ENCODE data around the gene AFG3L2.

DNA sequence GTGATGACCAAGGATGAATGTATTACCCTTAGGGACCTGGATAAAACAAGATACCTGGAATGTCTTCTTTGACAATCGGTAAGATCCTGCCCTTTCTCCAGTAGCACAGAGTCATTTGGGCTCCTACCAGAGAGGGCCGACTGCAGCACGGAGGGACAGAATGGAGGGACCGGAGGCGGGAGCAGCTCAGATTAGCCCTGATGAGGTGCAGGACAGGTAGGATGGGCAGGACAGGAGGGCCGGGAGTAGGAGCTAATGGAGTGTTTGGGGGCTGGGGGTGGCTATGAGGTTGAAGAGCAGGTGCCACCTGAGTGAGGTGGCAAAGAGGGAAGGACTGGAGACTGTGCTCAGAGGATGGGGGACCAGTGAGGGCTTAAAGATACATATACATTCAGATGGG is 20.8 kb upstream of the AFG3L2 start:
- TF ChIP-seq, protein P1, sequence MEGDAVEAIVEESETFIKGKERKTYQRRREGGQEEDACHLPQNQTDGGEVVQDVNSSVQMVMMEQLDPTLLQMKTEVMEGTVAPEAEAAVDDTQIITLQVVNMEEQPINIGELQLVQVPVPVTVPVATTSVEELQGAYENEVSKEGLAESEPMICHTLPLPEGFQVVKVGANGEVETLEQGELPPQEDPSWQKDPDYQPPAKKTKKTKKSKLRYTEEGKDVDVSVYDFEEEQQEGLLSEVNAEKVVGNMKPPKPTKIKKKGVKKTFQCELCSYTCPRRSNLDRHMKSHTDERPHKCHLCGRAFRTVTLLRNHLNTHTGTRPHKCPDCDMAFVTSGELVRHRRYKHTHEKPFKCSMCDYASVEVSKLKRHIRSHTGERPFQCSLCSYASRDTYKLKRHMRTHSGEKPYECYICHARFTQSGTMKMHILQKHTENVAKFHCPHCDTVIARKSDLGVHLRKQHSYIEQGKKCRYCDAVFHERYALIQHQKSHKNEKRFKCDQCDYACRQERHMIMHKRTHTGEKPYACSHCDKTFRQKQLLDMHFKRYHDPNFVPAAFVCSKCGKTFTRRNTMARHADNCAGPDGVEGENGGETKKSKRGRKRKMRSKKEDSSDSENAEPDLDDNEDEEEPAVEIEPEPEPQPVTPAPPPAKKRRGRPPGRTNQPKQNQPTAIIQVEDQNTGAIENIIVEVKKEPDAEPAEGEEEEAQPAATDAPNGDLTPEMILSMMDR (IDR thresholded peaks at IDR 0.05), result no peak
- TF ChIP-seq EZH2 (IDR thresholded peaks at IDR 0.05) (no peak), EZH2phosphoT487 (IDR thresholded peaks at IDR 0.05) (no peak)

Data from neural progenitor cell (in vitro differentiated cells).